COLO829 (cell line): ENCODE results near the gene FKBP5.
"Not testable (repeated sequence)": the region's sequence is repeated elsewhere in the genome, so short reads cannot be mapped to it uniquely, and the experiment has no call there.

Source experiments
- DNase-seq: peaks from one replicate; pipeline ENCODE4 v3.0.0; 2012; ENCODE audit warnings: low spot score

The FKBP5 gene

DNA sequence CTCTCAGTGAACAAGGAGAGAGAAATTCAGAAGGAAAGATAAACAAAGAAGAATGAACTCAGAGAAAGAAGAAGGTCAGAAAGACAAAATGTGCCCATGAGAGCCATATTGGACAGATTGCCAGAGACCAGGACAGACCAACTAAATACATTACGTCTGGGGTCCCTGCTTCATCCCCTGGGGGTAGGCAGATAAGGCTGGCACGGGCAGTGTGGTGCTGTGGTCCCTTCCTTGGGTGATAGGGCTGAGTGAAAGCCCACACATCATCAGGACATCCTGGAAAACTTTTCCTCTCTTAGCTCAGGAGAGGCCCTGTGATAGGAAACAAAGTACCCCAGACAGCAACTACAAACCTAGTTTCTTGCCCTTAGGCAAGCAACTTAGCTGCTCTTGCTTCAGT is 34.9 kb upstream of the FKBP5 start:
- DNase-seq: no peak

DNA sequence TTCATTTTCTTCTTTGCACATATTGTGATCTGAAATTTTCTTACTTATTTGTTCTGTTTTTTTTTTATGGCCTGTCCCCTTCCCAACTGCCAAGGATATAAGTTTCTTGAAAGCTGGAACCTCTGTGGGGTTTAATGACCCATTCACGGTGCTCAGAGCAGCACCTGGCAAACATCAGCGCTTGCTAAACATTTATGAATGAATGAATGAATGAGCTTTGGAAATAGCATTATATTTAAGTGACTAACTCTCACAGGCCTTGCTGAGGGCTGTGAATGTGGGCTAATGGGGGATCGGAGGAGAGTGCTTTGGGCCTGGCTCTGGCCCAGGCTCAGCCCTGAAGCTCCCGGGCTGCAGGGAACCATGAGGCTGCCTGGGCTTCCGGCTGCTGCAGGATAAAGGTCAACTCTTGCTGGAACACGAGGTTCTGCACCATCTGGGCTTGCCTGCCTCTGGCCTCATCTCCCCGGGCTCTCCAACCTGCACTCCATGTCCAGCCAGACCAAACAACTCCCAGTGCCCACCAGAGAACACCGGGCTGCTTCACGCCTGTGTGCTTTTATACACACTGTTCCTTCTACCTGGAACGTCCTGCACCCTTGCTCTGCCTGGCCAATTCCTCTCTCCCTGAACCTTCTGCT is 33.5 kb upstream of the FKBP5 start:
- DNase-seq: no peak

GRCh38 chr6:35719830-35720733 is 31.4 kb upstream of the FKBP5 start:
- DNase-seq: no peak

GRCh38 chr6:35719404-35719829 is 30.7 kb upstream of the FKBP5 start:
- DNase-seq: no peak

- DNase-seq: no peak
Measured at GRCh38 chr6:35718911-35719381, 30.2 kb upstream of the FKBP5 start.

DNA sequence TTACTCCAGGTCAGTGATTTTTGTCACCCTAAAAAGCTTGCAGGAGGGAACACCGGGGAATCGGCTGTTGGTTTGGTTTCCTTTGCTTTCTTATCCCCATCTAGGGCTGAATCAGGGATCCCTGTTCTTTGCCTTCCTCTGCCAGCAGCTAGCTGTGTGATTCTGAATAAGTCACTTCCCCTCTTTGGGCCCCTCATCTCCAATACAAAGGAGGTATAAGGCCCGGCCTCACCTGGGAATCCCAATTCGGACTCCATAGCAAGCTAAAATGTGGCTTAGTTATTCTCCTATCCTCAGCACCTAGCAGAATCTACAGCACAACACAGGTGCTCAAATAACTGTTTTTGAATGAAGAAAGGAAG is 29.6 kb upstream of the FKBP5 start:
- no peak for DNase-seq

- DNase-seq: no peak
Measured at GRCh38 chr6:35717449-35718374, 29.0 kb upstream of the FKBP5 start.

- no peak for DNase-seq
Measured at GRCh38 chr6:35716798-35717197, 28.1 kb upstream of the FKBP5 start.

DNA sequence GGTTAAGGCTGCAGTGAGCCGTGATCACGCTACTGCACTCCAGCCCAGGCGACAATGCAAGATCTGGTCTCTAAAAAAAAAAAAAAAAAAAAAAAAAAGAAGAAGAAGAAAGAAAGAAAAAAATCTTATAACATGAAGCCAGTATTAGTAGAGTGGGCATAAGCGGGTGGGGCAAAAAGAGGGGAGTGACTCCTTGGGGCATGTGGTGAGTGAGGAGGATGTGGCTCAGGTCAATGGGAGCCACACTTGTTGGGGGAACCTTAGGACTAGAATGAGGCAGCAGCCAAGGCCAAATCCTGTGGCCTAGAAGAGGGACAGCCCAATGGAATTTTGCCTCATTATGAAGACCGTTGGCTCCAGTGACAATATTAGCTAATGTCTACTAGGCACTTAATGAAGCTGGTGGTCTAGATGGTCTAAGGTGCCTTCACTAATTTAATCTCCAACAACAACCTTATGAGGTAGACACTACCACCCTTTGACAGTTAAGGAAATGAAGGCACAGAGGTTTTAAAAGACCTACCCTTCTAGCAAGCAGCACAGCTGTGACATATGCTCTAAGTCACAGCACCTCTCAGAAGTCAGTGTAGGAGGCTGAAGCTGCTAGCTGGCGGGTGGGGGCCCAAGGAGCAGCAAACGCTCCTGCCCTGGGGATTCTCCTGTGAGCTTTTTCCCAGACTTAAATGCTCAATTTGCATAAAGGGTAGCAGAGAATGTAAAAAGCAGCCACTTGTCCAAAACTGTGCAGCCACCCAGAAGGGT is 24.5 kb upstream of the FKBP5 start:
- DNase-seq: no peak

DNA sequence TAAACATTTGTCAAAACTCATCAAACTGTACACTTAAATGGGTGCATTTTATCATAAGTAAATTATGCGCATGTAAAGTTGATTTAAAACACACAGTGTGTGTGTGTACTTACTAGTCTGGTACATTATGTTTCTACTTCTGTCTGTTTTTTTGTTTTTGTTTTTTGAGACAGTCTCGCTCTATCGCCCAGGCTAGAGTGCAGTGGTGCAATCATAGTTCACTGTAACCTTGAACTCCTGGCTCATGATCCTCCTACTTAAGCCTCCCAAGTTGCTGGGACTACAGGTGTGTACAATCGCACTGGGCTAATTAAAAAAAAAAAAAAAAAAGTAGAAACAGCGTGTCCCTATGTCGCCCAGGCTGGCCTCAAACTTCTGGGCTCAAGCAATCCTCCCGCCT is 23.0 kb upstream of the FKBP5 start:
- no peak for DNase-seq

- DNase-seq: no peak
Measured at GRCh38 chr6:35710241-35710847, 21.6 kb upstream of the FKBP5 start.

DNA sequence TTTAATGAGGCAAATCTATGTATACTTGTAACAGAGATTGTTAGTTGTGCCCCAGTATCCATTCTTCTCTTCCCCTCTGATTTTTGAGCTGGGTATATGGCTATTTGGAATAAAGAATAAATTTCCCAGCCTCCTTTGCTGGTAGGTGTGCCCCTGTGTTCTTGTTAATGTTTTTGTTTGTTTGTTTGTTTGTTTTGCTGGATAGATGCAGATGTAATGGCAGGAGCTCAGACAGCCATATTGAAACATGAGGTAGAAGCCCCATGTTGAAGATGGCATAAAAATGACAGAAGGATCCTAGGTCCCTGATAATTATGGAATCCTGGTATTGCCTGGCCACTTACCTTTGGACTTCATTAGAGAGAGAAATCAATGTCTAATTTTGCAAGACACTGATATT is 19.9 kb upstream of the FKBP5 start:
- no peak for DNase-seq

DNA sequence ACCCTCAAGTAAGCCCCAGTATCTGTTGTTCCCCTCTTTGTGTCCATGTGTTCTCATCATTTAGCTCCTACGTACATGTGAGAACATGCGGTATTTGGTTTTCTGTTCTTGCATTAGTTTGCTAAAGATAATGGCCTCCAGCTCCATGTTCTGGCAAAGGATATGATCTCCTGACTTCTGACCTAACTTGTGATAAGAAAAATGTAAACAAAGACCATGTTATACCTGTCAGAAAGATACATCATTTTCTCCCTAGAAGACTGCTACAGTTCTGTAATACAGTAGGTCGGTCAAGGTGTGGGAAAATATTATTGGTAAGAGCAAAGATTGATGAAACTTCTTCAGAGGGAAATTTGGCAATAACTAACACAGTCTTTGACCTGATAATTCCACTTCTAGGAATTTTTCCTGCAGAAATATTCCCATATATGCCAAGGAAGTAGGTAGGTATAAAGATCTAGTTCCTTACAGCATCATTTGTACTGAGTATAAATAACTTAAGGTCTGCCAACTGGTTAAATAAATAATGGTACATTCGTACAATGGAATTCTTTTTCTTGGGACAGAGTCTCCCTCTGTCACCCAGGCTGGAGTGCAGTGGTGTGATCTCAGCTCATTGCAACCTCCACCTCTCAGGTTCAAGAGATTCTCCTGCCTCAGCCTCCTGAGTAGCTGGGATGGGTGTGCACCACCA is 19.1 kb upstream of the FKBP5 start:
- DNase-seq: no peak

- no peak for DNase-seq
Measured at GRCh38 chr6:35706468-35706867, 17.8 kb upstream of the FKBP5 start.

GRCh38 chr6:35703554-35703953 is 14.8 kb upstream of the FKBP5 start:
- DNase-seq: no peak

- DNase-seq: no peak
Measured at GRCh38 chr6:35698858-35699257, 10.1 kb upstream of the FKBP5 start.

DNA sequence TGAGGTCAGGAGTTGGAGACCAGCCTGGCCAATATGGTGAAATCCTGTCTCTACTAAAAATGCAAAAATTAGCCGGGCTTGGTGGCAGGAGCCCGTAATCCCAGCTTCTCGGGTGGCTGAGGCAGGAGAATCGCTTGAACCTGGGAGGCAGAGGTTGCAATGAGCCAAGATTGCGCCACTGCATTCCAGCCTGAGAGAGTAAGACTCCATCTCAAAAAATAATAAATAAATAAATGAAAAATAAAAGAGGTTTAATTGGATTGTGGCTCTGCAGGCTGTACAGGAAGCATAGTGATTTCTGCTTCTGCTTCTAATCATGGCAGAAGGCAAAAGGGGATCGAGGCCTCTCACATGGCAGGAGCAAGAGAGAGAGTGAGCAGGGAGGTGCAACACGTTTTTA is 9.7 kb upstream of the FKBP5 start:
- DNase-seq: not testable (repeated sequence)

DNA sequence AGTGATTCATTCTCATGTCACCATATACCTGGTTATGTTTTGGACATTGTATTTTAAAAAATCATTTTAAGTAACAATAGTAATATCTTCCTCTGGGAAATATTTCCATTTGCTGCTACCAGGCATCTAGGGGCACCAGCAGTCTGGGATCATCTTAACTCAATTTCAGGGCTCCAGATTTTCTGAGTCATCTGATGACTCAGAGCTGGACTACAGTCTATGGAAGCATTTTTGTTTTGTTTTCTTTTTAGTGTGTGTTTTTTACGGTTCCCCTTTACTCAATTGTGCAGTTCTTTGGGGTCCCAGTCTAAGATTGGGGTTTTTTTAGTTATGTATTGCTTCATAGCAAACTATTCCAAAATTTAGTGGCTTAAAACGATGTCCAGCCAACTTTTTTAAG is 5.7 kb upstream of the FKBP5 start:
- DNase-seq: peak; percentile 52

GRCh38 chr6:35691027-35691824 is 2.5 kb upstream of the FKBP5 start:
- DNase-seq: no peak

DNA sequence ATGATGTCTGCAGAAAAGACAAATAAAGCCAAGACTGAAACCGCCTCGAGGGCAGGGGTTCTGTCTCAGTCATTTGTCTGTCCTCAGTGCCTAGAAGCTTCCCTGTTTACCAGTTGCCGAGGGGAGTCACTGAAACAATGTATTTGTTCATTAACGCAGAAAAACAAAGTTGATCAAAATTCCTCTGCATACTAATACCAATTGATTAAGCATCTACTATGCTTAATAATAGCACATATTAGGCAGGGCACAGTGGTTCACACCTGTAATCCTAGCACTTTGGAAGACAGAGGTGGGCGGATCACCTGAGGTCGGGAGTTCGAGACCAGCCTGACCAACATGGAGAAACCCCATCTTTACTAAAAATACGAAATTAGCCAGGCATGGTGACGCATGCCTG is 1.8 kb upstream of the FKBP5 start:
- DNase-seq: no peak
